ENCODE measurements around the gene CNOT2.

GRCh38 chr12:70334742-70335141 is 91.5 kb downstream of the CNOT2 start:
- no peak for TF ChIP-seq CTCF (IDR thresholded peaks at IDR 0.05)
- TF ChIP-seq POLR2A (IDR thresholded peaks at IDR 0.05): no peak
